Measurements from ENCODE around the gene PYROXD2.

The PYROXD2 gene

DNA sequence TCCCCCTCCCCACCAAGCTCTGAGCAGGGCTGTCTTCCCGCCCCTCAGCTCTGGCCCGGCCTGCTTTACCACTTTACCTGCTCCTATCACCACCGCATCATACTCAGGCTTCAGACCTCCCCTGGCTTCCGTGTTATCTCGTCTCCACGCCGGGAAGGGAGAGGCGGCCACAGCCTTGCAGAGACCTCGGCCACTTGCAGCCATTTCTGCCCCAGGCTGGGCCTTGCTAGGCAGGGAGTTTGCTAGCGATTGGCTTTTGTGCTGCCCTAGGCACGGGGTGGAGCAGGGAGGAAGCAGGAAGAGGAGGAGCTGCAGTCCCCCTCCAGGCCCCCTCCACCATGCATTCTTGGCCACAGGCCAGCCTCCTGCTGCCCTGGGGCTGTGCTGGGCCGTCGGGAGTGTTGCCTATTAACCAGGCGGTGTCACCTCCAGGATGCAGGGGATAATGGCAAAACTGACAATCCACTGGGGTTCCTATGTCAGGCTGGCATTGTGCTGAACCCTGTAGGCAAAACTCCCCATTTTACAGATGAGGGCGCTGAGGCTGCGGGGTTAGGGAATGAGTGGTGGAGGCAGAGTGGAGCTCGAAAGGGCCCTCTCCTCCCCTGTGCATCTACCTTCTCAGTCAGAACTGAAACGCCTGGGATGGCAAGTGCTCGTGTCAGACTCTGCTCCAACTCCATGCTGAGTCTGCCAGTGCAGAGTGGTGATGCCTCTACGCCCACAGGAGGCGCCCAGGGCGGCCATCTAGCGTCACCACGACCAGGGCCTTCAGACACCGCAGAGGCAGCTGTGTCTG lies at the start of gene PYROXD2:
Gene PYROXD2 (minus strand): TSS at position 251 of the 799 bp plus-strand sequence. CDS start 47 bp downstream, at position 204.
- no peaks in the 10 kb centered on the region for H3K27me3 ChIP-seq (ENCODE audit: control insufficient read depth, low read length)
- no peaks in the 10 kb centered on the region for H3F3A ChIP-seq (ENCODE audit: control insufficient read depth, insufficient read depth)
- H3K4me3 ChIP-seq (ENCODE audit: low read length) = peak within 1 kb of the TSS; percentile 45
- no peak within 1 kb of the TSS for H3K27ac ChIP-seq (ENCODE audit: low read depth, low read length)
- peaks cover 6% of the 10 kb centered on the region; the same call in 1 of the 2 replicates for H3K36me3 ChIP-seq (ENCODE audit: control insufficient read depth, low read length)
- H3K4me1 ChIP-seq (ENCODE audit: control insufficient read depth, low read length) = peaks cover 8% of the 10 kb centered on the region
- no peaks in the 10 kb centered on the region for H4K20me1 ChIP-seq (ENCODE audit: control insufficient read depth, insufficient read depth, low read depth, low read length)
- no peaks in the 10 kb centered on the region for H3K9me2 ChIP-seq (replicated peaks; ENCODE audit: control insufficient read depth, low read length)
- TF ChIP-seq, protein P1, sequence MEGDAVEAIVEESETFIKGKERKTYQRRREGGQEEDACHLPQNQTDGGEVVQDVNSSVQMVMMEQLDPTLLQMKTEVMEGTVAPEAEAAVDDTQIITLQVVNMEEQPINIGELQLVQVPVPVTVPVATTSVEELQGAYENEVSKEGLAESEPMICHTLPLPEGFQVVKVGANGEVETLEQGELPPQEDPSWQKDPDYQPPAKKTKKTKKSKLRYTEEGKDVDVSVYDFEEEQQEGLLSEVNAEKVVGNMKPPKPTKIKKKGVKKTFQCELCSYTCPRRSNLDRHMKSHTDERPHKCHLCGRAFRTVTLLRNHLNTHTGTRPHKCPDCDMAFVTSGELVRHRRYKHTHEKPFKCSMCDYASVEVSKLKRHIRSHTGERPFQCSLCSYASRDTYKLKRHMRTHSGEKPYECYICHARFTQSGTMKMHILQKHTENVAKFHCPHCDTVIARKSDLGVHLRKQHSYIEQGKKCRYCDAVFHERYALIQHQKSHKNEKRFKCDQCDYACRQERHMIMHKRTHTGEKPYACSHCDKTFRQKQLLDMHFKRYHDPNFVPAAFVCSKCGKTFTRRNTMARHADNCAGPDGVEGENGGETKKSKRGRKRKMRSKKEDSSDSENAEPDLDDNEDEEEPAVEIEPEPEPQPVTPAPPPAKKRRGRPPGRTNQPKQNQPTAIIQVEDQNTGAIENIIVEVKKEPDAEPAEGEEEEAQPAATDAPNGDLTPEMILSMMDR (IDR thresholded peaks at IDR 0.05; ENCODE audit: low read depth, low read length, poor library complexity, severe bottlenecking) = no peak
- no peak for TF ChIP-seq EZH2phosphoT487 (IDR thresholded peaks at IDR 0.05; ENCODE audit: borderline replicate concordance, low read length)
- no peaks in the 10 kb centered on the region for H3K9me3 ChIP-seq (ENCODE audit: control insufficient read depth, insufficient read depth, low read length)
- H3K79me2 ChIP-seq (ENCODE audit: control insufficient read depth, low read length) = no peaks in the 10 kb centered on the region
- peak within 1 kb of the TSS; percentile 54 for H3K4me2 ChIP-seq (ENCODE audit: low read length)

DNA sequence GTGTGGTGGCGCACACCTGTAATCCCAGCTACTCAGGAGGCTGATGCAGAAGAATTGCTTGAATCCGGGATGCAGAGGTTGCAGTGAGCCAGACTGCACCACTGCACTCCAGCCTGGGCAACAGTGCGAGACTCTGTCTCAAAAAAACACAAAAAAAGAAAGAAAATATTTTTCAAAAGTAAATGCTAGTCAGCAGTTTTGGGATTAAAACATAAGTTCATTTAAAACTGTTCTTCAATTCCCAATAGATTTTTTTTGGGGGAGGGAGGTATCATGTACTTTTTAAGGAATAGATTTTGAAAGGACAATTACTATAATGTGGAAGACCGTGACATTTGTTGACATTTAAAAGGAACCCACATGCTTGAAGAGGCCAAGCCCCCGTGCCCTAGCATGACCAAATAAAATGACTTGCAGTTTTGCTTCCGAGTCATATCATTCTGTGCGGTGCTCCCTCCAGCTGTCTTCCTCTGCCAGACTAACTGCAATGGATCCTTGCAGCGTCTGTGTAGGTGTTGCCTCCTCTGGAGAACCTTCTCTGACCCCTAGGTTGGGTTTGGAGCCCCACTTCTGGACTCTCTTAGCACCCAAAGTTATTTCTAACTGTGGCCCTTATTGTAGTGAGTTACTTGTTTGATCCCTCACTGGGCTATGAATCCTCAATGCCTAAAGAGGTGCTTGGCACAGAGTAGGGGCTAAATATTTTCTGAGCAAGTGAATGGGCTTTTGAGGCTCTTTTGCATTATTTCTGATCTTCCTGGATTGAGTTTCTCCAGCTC lies 49.2 kb upstream of the PYROXD2 start:
- Histone ChIP-seq H4K20me1 (ENCODE audit: control insufficient read depth, insufficient read depth, low read depth, low read length) (no peaks in the 10 kb centered on the region), H3K9me2 (replicated peaks; ENCODE audit: control insufficient read depth, low read length) (no peaks in the 10 kb centered on the region), H3F3A (ENCODE audit: control insufficient read depth, insufficient read depth) (no peaks in the 10 kb centered on the region), H3K27ac (ENCODE audit: low read depth, low read length) (no peak overlapping the region), H3K4me3 (ENCODE audit: low read length) (no peak overlapping the region), H3K79me2 (ENCODE audit: control insufficient read depth, low read length) (no peaks in the 10 kb centered on the region), H3K4me1 (ENCODE audit: control insufficient read depth, low read length) (peaks cover 19% of the 10 kb centered on the region), H3K36me3 (ENCODE audit: control insufficient read depth, low read length) (no peaks in the 10 kb centered on the region), H3K9me3 (ENCODE audit: control insufficient read depth, insufficient read depth, low read length) (no peaks in the 10 kb centered on the region), H3K27me3 (ENCODE audit: control insufficient read depth, low read length) (peaks cover 9% of the 10 kb centered on the region), H3K4me2 (ENCODE audit: low read length) (no peak overlapping the region)
- no peak for TF ChIP-seq EZH2phosphoT487 (IDR thresholded peaks at IDR 0.05; ENCODE audit: borderline replicate concordance, low read length)
- TF ChIP-seq, protein P1 (IDR thresholded peaks at IDR 0.05; ENCODE audit: low read depth, low read length, poor library complexity, severe bottlenecking) = no peak

DNA sequence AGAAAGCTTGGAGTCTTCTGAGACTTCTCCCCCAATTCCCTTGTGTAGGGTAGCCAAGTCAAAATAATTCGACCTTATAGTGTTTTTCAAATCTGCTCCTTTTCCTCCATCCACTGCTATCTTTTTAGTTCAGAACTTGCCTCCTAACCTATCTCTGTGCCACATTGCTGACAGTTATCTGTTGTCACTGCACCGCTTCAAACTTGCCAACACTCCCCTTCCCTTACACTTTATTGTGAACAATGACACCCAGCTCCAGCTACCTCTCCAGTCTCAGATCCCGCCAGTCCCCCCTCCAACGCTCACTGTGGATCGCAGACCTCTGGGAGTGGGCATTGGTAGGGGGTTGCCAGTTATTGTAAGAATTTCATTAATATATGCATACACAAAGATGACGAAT lies 48.0 kb upstream of the PYROXD2 start:
- no peaks in the 10 kb centered on the region for H3K79me2 ChIP-seq (ENCODE audit: control insufficient read depth, low read length)
- no peak for TF ChIP-seq EZH2phosphoT487 (IDR thresholded peaks at IDR 0.05; ENCODE audit: borderline replicate concordance, low read length)
- TF ChIP-seq, protein P1 (IDR thresholded peaks at IDR 0.05; ENCODE audit: low read depth, low read length, poor library complexity, severe bottlenecking) = no peak
- H3F3A ChIP-seq (ENCODE audit: control insufficient read depth, insufficient read depth) = no peaks in the 10 kb centered on the region
- no peaks in the 10 kb centered on the region for H3K9me3 ChIP-seq (ENCODE audit: control insufficient read depth, insufficient read depth, low read length)
- H3K27ac ChIP-seq (ENCODE audit: low read depth, low read length) = no peak overlapping the region
- H3K4me2 ChIP-seq (ENCODE audit: low read length) = no peak overlapping the region
- H3K4me1 ChIP-seq (ENCODE audit: control insufficient read depth, low read length) = peaks cover 8% of the 10 kb centered on the region
- H3K27me3 ChIP-seq (ENCODE audit: control insufficient read depth, low read length) = peaks cover 13% of the 10 kb centered on the region
- no peaks in the 10 kb centered on the region for H3K36me3 ChIP-seq (ENCODE audit: control insufficient read depth, low read length)
- H3K9me2 ChIP-seq (replicated peaks; ENCODE audit: control insufficient read depth, low read length) = no peaks in the 10 kb centered on the region
- H4K20me1 ChIP-seq (ENCODE audit: control insufficient read depth, insufficient read depth, low read depth, low read length) = no peaks in the 10 kb centered on the region
- no peak overlapping the region for H3K4me3 ChIP-seq (ENCODE audit: low read length)
